T-helper 1 cell treated with Interleukin-12 subunit alpha and Interleukin-12 subunit beta and Interleukin-4 antibody, amounts not matched to agents 30 ng/mL and 1 ng/mL, for 36 hours (primary cell): ENCODE data around the gene FLNC. TPM values are rescaled to one million over a fixed set of nuclear protein-coding genes. Genes with fewer than 3 reads are reported as not detected.

Experiments used
- intact Hi-C: fragments of 100-400 bp; cut with micrococcal nuclease; formaldehyde crosslinking; loops from one replicate; pipeline ENCODE4 v1.15.1; 2024
- total RNA-seq: library from RNA; stranded (reverse); gene quantifications from 2 replicates; pipeline ENCODE4 v1.2.3, GENCODE V29; 2022

Gene FLNC, protein sequence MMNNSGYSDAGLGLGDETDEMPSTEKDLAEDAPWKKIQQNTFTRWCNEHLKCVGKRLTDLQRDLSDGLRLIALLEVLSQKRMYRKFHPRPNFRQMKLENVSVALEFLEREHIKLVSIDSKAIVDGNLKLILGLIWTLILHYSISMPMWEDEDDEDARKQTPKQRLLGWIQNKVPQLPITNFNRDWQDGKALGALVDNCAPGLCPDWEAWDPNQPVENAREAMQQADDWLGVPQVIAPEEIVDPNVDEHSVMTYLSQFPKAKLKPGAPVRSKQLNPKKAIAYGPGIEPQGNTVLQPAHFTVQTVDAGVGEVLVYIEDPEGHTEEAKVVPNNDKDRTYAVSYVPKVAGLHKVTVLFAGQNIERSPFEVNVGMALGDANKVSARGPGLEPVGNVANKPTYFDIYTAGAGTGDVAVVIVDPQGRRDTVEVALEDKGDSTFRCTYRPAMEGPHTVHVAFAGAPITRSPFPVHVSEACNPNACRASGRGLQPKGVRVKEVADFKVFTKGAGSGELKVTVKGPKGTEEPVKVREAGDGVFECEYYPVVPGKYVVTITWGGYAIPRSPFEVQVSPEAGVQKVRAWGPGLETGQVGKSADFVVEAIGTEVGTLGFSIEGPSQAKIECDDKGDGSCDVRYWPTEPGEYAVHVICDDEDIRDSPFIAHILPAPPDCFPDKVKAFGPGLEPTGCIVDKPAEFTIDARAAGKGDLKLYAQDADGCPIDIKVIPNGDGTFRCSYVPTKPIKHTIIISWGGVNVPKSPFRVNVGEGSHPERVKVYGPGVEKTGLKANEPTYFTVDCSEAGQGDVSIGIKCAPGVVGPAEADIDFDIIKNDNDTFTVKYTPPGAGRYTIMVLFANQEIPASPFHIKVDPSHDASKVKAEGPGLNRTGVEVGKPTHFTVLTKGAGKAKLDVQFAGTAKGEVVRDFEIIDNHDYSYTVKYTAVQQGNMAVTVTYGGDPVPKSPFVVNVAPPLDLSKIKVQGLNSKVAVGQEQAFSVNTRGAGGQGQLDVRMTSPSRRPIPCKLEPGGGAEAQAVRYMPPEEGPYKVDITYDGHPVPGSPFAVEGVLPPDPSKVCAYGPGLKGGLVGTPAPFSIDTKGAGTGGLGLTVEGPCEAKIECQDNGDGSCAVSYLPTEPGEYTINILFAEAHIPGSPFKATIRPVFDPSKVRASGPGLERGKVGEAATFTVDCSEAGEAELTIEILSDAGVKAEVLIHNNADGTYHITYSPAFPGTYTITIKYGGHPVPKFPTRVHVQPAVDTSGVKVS (N-terminal part only)
- total RNA-seq = 0.02 TPM in 1 of 2 replicates, not detected in the other

DNA sequence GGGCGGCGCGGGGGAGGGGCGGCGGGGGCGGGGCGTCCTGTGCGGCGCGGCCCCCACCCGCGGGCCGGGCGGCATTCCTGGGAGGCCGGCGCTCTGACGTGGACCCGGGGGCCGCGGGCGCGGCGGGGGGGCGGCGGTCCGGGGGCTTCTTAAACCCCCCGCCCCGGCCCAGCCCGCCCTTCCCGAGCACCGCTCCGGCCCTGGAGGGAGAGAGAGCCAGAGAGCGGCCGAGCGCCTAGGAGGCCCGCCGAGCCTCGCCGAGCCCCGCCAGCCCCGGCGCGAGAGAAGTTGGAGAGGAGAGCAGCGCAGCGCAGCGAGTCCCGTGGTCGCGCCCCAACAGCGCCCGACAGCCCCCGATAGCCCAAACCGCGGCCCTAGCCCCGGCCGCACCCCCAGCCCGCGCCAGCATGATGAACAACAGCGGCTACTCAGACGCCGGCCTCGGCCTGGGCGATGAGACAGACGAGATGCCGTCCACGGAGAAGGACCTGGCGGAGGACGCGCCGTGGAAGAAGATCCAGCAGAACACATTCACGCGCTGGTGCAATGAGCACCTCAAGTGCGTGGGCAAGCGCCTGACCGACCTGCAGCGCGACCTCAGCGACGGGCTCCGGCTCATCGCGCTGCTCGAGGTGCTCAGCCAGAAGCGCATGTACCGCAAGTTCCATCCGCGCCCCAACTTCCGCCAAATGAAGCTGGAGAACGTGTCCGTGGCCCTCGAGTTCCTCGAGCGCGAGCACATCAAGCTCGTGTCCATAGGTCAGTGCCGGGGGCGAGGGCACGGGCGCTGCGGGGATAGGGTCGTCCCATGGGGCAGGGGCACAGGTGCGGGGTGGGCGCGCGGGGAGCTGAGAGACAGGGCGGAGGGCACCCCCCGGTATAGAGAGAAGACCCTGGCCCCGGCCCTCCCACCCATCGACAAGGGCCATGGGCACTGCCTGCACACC lies at the start of gene FLNC:
FLNC (plus strand) TSS at position 176 of the 947 bp plus-strand sequence; CDS start at position 408, 232 bp downstream.
- intact Hi-C loops = no loop called here

GRCh38 chr7:128781126-128781525 lies 49.1 kb upstream of the FLNC start:
- intact Hi-C loops = no loop called here

DNA sequence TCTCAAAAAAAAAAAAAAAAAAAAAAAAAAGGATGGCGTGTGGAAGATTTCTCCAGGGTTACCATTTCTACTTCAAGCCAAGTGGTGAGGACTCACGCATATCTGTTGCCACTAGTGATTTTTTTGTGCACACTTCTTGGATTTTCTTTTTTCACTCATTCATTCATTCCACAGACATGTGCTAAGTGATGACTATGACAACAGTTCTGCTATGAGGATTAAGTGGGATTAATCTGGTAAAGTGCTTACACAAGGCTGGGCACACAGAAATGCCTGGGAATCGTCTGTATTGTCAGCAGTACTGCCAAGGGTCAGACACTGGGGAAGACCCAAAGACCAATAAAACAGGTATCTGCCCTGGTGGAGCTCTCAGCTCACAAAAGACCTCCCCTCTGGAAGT lies 48.4 kb upstream of the FLNC start:
- intact Hi-C loops = no loop called here

- intact Hi-C loops = no loop called here
These were observed 46.9 kb upstream of the FLNC start for GRCh38 chr7:128783143-128783861.

- intact Hi-C loops = no loop called here
These were observed 44.5 kb upstream of the FLNC start for GRCh38 chr7:128785738-128786137.

GRCh38 chr7:128788446-128789412 lies 41.5 kb upstream of the FLNC start:
- intact Hi-C loops = no loop called here

DNA sequence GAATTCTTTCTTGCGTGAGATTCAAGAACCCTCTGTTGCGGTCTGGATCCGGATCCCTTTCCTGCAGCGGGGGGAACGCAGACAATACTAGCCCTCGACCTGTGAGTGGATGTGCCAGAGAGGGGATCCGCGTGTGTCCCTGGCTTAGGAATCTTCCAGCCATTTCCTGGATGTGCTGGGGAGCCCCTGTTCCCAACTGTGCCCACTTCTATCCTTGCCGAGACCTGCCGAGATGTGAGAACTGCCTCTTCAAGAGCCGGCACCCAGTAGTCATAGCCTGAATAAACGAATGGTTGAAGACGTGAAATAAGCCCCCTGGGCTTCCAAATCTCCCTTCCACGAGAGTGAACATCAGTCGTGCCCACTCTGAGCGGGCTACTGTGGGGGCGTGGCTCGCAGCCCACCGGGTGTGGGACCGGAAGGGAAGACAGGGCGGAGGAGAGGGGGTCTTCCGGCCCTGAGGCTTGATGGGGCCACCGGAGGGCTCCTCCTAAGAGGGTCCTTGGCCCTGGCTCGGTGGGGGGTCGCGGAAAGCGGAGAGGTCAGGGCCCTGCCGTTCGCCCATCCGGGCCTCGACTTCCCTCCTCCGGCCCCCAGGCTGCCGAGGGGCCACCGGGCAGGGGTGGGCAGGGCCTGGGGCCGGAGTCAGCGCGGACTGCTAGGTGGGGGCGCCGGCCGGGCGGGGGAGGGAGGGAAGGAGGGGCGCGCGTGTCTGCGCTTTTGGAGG lies 39.7 kb upstream of the FLNC start:
- intact Hi-C loops = loop anchor here (1.0 to 2.0 kb wide), 4 partner anchors 51 to 314 kb away; partner anchors contain the start of genes ATP6V1F, CALU and METTL2B

DNA sequence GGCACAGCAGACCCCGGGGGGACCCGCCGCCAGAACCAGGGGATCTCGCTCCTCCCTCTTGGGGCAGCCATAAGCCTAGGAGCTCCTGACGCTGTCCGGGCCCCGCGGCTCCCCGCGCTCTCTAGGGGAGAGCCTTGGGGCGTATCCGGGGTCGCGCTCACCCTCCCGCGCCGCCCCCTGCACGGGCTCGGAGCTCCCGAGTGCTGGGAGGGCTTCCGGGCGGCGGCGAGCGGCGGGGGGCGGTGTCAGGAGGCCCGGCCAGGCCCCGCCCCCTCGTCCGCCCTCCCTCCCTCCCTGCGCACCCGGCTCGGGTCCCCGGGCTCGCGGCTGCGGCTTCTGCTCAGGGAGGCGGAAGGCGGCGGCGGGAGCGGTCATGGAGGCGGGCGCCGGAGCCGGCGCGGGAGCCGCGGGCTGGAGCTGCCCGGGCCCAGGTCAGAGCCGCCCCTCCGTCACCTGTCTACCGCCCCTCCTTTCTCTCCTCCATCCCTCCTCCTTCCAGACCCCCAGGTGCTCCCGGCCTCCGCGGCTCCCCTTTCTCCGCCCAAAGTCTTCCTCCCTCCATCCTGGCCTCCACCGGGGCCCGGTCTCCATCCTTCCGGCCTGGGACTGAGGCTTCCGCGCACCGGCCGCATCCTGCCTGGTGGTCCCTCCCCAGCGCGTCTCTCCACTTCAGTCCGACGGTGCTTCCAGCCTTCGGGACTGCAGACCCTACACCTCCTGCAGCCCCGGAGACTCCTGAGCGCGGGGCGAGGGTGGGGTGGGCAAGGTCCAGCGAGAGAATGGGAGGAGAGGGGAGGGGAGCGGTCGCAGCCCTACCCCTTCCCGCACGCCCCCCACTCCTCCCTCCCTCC lies 38.9 kb upstream of the FLNC start, which contains the start of gene CCDC136:
CCDC136 (plus strand) TSS at position 848 of the 851 bp plus-strand sequence. CDS start 444 bp downstream, outside the sequence.
- intact Hi-C loops = loop anchor here (1.0 to 2.0 kb wide), 4 partner anchors 52 to 315 kb away; partner anchors contain the start of genes ATP6V1F, CALU and METTL2B

- intact Hi-C loops = loop anchor here (1.0 to 2.0 kb wide), 4 partner anchors 53 to 315 kb away; partner anchors contain the start of genes ATP6V1F, CALU and METTL2B
These were observed 38.3 kb upstream of the FLNC start for GRCh38 chr7:128791972-128792327.

DNA sequence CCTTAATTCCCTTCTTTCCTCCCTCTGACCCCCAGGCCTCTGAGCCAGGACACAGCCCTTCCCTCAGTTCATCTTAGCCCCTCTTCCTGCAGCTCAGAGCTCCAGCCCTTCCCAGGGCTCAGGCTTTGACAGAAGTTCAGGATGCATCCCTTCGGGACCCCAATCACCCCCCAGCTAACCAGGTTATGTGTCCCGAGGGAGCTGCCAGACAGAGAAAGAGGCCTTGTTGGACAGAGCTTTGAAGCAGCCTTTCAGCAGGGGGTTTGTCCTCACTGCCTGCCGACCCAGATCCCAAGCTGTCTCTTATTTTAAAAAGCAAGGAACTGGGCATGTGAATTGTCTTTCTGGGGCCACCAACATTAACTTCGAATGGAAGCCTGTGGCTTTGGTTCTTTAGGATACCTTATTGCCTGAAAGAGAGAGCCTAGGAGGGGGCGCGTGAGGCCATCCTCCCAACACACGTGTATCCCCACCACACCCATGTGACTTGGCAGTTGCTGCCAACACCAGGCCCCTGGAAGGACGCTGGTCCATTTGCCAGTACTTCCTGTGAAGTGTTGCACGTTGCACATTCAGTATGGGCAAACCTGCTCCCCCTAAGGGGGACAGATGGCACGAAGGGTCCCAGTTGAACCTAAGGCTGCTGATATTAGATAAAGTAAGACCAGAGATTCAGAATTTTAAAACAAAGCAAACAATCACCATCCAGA lies 37.6 kb upstream of the FLNC start:
- intact Hi-C loops = no loop called here

GRCh38 chr7:128793181-128793547 lies 37.0 kb upstream of the FLNC start:
- intact Hi-C loops = no loop called here

DNA sequence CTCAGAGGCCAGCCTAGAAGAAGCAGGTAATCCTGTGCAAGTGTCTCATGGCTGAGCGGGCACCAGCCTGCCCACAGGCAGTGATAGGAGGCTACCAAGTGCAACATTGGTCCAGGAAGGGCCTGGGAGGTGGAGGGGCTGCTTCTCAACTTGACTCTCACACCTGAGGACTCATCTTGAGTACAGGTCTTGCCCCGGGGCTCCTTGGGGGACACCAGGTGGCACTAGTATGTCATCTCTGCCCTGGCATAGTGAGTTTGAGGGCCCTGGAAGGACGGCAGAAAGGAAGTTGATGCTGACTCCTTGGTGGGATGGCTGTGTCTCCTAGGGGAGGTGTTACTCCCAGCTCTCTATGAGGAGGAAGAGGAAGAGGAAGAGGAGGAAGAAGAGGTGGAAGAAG lies 36.2 kb upstream of the FLNC start:
- intact Hi-C loops = loop anchor here (1.0 kb wide), 1 partner anchor 89 kb away; no protein-coding TSS in a partner anchor

GRCh38 chr7:128794436-128794835 lies 35.8 kb upstream of the FLNC start:
- intact Hi-C loops = loop anchor here (1.0 kb wide), 1 partner anchor 89 kb away; no protein-coding TSS in a partner anchor

GRCh38 chr7:128795129-128795528 lies 35.1 kb upstream of the FLNC start:
- intact Hi-C loops = no loop called here

DNA sequence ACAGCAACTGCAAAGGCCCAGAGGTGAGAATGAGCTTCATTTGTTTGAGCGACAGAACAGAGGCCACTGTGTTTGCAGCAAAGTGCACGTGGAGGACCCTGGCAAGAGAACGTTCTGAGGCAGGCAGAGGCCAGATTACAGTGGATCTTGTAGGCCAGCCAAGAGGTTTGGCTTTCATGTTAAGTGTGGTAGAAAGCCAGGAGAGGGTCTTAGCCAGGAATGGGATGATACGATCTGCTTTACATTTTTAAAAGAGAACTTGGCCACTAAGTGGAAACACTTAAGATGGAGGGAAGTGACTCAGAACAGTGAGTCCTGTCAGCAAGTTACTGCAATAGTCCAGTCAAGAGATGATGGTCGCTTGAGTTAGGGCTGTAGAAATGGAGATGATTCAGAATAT lies 33.9 kb upstream of the FLNC start:
- intact Hi-C loops = no loop called here

DNA sequence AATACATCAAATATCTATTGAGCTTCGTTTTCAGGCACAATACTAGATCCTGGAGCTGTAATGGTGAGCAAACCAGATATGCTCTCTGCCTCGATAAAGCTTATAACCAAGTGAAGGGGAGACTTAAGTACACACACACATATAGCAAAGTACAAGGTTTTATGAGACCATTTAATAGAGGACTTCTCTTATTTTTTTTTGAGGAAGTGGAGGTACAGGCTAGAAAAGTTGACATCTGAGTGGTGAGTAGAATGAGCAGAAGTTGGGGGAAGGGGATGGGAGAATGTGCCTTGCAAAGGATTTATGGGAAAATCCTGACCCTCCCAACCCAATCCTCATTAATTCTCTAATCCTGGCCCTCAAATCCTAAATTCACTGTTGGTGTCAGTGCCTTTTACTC lies 30.8 kb upstream of the FLNC start:
- intact Hi-C loops = no loop called here
